ENCODE data around the gene SRSF9. TPM values are rescaled to one million over a fixed set of nuclear protein-coding genes. Genes with fewer than 3 reads are reported as not detected.
A peak's percentile ranks its signal among the peaks of the same experiment; 100 is the strongest.

The SRSF9 gene
- total and polyA plus RNA-seq, 2 of the 13 experiments (the other 11 are each of a cell fraction or from before 2014, with no cell fraction given) = 125 to 144 TPM

DNA sequence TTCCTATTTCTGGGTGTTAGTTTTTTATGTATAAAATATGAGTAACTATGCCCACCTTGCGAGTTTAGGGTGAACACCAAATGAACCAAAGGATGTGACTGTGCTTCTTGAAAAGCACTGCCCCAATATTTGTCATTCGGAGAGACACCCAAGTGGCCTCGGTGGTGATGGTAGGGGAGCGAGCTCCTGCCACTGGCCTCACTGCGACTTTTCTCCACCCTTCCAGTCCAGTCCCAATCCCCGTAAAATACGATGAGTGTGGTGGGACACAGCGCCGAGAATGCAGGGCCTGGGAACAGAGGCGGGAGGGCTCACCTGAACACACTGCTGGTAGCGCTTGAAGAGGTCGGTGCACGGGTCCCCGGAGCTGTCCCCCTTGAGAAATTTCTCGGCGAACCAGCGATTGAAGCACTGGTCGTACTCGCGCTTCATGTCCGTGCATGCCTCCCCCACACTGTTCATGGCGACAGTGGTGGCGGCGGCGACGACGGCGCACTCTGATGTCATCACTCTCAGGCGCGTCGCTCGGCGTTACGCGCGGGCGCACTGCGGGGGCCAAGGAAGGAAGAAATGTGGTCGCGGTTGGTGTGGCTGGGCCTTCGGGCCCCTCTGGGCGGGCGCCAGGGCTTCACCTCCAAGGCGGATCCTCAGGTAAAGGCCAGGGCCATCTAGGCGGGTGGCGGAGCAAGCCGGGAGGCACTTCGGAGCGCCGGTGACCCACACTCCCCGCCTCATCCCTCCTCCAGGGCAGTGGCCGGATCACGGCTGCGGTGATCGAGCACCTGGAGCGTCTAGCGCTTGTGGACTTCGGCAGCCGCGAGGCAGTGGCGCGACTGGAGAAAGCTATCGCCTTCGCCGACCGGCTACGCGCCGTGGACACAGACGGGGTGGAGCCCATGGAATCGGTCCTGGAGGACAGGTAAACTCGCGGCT is 23.4 kb downstream of the SRSF9 start, which contains the start of the genes GATC and TRIAP1 (continued):
- TF ChIP-seq, protein P1, sequence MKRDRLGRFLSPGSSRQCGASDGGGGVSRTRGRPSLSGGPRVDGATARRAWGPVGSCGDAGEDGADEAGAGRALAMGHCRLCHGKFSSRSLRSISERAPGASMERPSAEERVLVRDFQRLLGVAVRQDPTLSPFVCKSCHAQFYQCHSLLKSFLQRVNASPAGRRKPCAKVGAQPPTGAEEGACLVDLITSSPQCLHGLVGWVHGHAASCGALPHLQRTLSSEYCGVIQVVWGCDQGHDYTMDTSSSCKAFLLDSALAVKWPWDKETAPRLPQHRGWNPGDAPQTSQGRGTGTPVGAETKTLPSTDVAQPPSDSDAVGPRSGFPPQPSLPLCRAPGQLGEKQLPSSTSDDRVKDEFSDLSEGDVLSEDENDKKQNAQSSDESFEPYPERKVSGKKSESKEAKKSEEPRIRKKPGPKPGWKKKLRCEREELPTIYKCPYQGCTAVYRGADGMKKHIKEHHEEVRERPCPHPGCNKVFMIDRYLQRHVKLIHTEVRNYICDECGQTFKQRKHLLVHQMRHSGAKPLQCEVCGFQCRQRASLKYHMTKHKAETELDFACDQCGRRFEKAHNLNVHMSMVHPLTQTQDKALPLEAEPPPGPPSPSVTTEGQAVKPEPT (CRISPR knock-in tag; IDR thresholded peaks at IDR 0.05; ENCODE audit: low read depth) = 0 out of 2 replicates have a peak, but pooled peaks have one; percentile 55
- TF ChIP-seq HMG20B (CRISPR knock-in tag; conservative IDR thresholded peaks at IDR 0.05) (no peak; the same call in 1 of the 2 replicates), SP5 (CRISPR knock-in tag; IDR thresholded peaks at IDR 0.05; ENCODE audit: borderline replicate concordance, low read depth) (0 out of 2 replicates have a peak, but pooled peaks have one; percentile 12), ZNF607 (CRISPR knock-in tag; IDR thresholded peaks at IDR 0.05; ENCODE audit: borderline replicate concordance) (peak; percentile 76), HNRNPUL1 (IDR thresholded peaks at IDR 0.05; ENCODE audit: low read depth, low read length) (no peak), CBFB (CRISPR knock-in tag; IDR thresholded peaks at IDR 0.05) (peak; percentile 94), ZSCAN22 (CRISPR knock-in tag; IDR thresholded peaks at IDR 0.05) (no peak; the same call in 1 of the 2 replicates), NFE2 (CRISPR knock-in tag; IDR thresholded peaks at IDR 0.05) (no peak), KLF12 (CRISPR knock-in tag; IDR thresholded peaks at IDR 0.05; ENCODE audit: borderline replicate concordance) (0 out of 2 replicates have a peak, but pooled peaks have one; percentile 60), ZNF460 (CRISPR knock-in tag; IDR thresholded peaks at IDR 0.05; ENCODE audit: borderline replicate concordance) (no peak; the same call in 1 of the 2 replicates), ZNF142 (CRISPR knock-in tag; IDR thresholded peaks at IDR 0.05) (peak; percentile 95), ZNF414 (CRISPR knock-in tag; IDR thresholded peaks at IDR 0.05) (peak; percentile 59; the same call in 1 of the 2 replicates), PATZ1 (CRISPR knock-in tag; IDR thresholded peaks at IDR 0.05) (peak; percentile 97), KLF16 (CRISPR knock-in tag; IDR thresholded peaks at IDR 0.05) (peak; percentile 93)
- TF ChIP-seq, protein P2, sequence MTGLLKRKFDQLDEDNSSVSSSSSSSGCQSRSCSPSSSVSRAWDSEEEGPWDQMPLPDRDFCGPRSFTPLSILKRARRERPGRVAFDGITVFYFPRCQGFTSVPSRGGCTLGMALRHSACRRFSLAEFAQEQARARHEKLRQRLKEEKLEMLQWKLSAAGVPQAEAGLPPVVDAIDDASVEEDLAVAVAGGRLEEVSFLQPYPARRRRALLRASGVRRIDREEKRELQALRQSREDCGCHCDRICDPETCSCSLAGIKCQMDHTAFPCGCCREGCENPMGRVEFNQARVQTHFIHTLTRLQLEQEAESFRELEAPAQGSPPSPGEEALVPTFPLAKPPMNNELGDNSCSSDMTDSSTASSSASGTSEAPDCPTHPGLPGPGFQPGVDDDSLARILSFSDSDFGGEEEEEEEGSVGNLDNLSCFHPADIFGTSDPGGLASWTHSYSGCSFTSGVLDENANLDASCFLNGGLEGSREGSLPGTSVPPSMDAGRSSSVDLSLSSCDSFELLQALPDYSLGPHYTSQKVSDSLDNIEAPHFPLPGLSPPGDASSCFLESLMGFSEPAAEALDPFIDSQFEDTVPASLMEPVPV (CRISPR knock-in tag; IDR thresholded peaks at IDR 0.05) = peak; percentile 92; the same call in 1 of the 2 replicates

Measured in HepG2 (cell line).